ENCODE measurements around the gene ATP6V1G2.

The ATP6V1G2 gene

GRCh38 chr6:31546339-31546957, at the start of gene ATP6V1G2 (continued):
- TF ChIP-seq, protein P1, sequence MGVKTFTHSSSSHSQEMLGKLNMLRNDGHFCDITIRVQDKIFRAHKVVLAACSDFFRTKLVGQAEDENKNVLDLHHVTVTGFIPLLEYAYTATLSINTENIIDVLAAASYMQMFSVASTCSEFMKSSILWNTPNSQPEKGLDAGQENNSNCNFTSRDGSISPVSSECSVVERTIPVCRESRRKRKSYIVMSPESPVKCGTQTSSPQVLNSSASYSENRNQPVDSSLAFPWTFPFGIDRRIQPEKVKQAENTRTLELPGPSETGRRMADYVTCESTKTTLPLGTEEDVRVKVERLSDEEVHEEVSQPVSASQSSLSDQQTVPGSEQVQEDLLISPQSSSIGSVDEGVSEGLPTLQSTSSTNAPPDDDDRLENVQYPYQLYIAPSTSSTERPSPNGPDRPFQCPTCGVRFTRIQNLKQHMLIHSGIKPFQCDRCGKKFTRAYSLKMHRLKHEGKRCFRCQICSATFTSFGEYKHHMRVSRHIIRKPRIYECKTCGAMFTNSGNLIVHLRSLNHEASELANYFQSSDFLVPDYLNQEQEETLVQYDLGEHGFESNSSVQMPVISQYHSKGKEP (tag by site-specific recombination; IDR thresholded peaks at IDR 0.05), result peak; percentile 79; the same call in 1 of the 2 replicates
- no peak for TF ChIP-seq OVOL3 (tag by site-specific recombination; IDR thresholded peaks at IDR 0.05)
- TF ChIP-seq ZNF830 (tag by site-specific recombination; IDR thresholded peaks at IDR 0.05; ENCODE audit: low read depth), result no peak
- TF ChIP-seq HOXA7 (CRISPR knock-in tag; IDR thresholded peaks at IDR 0.05; ENCODE audit: borderline replicate concordance), result no peak
- TF ChIP-seq ZNF23 (tag by site-specific recombination; IDR thresholded peaks at IDR 0.05; ENCODE audit: borderline replicate concordance), result no peak
- peak; percentile 99 for TF ChIP-seq ZNF654 (tag by site-specific recombination; IDR thresholded peaks at IDR 0.05; ENCODE audit: low read depth)
- peak; percentile 75 for TF ChIP-seq GLIS2 (tag by site-specific recombination; IDR thresholded peaks at IDR 0.05)
- TF ChIP-seq PRDM1 (tag by site-specific recombination; IDR thresholded peaks at IDR 0.05), result no peak
- no peak for TF ChIP-seq ZBTB1 (tag by site-specific recombination; IDR thresholded peaks at IDR 0.05)
- peak; percentile 8; the same call in 1 of the 2 replicates for TF ChIP-seq ZNF76 (tag by site-specific recombination; IDR thresholded peaks at IDR 0.05; ENCODE audit: borderline replicate concordance, low read depth)
- peak; percentile 89 for TF ChIP-seq ZNF10 (tag by site-specific recombination; IDR thresholded peaks at IDR 0.05)
- no peak for TF ChIP-seq ZNF544 (tag by site-specific recombination; IDR thresholded peaks at IDR 0.05)
- TF ChIP-seq ELK4 (IDR thresholded peaks at IDR 0.05; ENCODE audit: borderline replicate concordance, low read depth, low read length), result no peak
- TF ChIP-seq TSHZ1 (tag by site-specific recombination; IDR thresholded peaks at IDR 0.05; ENCODE audit: borderline replicate concordance), result no peak
- TF ChIP-seq ZNF302 (tag by site-specific recombination; IDR thresholded peaks at IDR 0.05; ENCODE audit: low read depth), result no peak
- TF ChIP-seq ZNF501 (tag by site-specific recombination; IDR thresholded peaks at IDR 0.05), result peak; percentile 49; the same call in 1 of the 2 replicates
- no peak for TF ChIP-seq ZNF585B (tag by site-specific recombination; IDR thresholded peaks at IDR 0.05)
- TF ChIP-seq, protein P2, sequence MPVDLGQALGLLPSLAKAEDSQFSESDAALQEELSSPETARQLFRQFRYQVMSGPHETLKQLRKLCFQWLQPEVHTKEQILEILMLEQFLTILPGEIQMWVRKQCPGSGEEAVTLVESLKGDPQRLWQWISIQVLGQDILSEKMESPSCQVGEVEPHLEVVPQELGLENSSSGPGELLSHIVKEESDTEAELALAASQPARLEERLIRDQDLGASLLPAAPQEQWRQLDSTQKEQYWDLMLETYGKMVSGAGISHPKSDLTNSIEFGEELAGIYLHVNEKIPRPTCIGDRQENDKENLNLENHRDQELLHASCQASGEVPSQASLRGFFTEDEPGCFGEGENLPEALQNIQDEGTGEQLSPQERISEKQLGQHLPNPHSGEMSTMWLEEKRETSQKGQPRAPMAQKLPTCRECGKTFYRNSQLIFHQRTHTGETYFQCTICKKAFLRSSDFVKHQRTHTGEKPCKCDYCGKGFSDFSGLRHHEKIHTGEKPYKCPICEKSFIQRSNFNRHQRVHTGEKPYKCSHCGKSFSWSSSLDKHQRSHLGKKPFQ (tag by site-specific recombination; IDR thresholded peaks at IDR 0.05), result no peak; the same call in 1 of the 2 replicates
- TF ChIP-seq ZNF530 (tag by site-specific recombination; IDR thresholded peaks at IDR 0.05; ENCODE audit: low read depth), result no peak
- TF ChIP-seq, protein P3, sequence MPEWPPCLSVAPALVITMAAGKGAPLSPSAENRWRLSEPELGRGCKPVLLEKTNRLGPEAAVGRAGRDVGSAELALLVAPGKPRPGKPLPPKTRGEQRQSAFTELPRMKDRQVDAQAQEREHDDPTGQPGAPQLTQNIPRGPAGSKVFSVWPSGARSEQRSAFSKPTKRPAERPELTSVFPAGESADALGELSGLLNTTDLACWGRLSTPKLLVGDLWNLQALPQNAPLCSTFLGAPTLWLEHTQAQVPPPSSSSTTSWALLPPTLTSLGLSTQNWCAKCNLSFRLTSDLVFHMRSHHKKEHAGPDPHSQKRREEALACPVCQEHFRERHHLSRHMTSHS (tag by site-specific recombination; IDR thresholded peaks at IDR 0.05), result no peak
- TF ChIP-seq, protein P4, sequence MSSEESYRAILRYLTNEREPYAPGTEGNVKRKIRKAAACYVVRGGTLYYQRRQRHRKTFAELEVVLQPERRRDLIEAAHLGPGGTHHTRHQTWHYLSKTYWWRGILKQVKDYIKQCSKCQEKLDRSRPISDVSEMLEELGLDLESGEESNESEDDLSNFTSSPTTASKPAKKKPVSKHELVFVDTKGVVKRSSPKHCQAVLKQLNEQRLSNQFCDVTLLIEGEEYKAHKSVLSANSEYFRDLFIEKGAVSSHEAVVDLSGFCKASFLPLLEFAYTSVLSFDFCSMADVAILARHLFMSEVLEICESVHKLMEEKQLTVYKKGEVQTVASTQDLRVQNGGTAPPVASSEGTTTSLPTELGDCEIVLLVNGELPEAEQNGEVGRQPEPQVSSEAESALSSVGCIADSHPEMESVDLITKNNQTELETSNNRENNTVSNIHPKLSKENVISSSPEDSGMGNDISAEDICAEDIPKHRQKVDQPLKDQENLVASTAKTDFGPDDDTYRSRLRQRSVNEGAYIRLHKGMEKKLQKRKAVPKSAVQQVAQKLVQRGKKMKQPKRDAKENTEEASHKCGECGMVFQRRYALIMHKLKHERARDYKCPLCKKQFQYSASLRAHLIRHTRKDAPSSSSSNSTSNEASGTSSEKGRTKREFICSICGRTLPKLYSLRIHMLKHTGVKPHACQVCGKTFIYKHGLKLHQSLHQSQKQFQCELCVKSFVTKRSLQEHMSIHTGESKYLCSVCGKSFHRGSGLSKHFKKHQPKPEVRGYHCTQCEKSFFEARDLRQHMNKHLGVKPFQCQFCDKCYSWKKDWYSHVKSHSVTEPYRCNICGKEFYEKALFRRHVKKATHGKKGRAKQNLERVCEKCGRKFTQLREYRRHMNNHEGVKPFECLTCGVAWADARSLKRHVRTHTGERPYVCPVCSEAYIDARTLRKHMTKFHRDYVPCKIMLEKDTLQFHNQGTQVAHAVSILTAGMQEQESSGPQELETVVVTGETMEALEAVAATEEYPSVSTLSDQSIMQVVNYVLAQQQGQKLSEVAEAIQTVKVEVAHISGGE (tag by site-specific recombination; conservative IDR thresholded peaks at IDR 0.05; ENCODE audit: low read depth), result peak; percentile 90
- TF ChIP-seq REST (tag by site-specific recombination; IDR thresholded peaks at IDR 0.05), result no peak
- no peak for TF ChIP-seq ZNF548 (tag by site-specific recombination; IDR thresholded peaks at IDR 0.05)
- no peak for TF ChIP-seq ZNF140 (tag by site-specific recombination; IDR thresholded peaks at IDR 0.05)

Measured in HEK293 (cell line).